Stimulated activated naive CD8-positive, alpha-beta T cell treated with anti-CD3 and anti-CD28 coated beads, Interleukin-15, Interleukin-2, amounts not matched to agents 100 ng/mL and 50 ng/mL, for 24 hours (primary cell): ENCODE results near the gene UBE3A.
"Not testable (repeated sequence)": the region's sequence is repeated elsewhere in the genome, so short reads cannot be mapped to it uniquely, and the experiment has no call there.

Source experiments
- H3K27ac Mint-ChIP-seq: one replicate; pipeline ENCODE4 v1.8.0; 2021; ENCODE audit warnings: mild to moderate bottlenecking, mixed read lengths
- H3K27me3 Mint-ChIP-seq: one replicate; pipeline ENCODE4 v1.8.0; 2021; ENCODE audit warnings: mixed read lengths
- H3K36me3 Mint-ChIP-seq: one replicate; pipeline ENCODE4 v1.8.0; 2021; ENCODE audit warnings: low read depth, mixed read lengths
- H3K4me1 Mint-ChIP-seq: one replicate; pipeline ENCODE4 v1.8.0; 2021; ENCODE audit warnings: low read depth, mixed read lengths
- H3K4me3 Mint-ChIP-seq: one replicate; pipeline ENCODE4 v1.8.0; 2021; ENCODE audit warnings: mild to moderate bottlenecking, mixed read lengths
- H3K9me3 Mint-ChIP-seq: one replicate; pipeline ENCODE4 v1.8.0; 2021; ENCODE audit warnings: mixed read lengths

UBE3A gene

DNA sequence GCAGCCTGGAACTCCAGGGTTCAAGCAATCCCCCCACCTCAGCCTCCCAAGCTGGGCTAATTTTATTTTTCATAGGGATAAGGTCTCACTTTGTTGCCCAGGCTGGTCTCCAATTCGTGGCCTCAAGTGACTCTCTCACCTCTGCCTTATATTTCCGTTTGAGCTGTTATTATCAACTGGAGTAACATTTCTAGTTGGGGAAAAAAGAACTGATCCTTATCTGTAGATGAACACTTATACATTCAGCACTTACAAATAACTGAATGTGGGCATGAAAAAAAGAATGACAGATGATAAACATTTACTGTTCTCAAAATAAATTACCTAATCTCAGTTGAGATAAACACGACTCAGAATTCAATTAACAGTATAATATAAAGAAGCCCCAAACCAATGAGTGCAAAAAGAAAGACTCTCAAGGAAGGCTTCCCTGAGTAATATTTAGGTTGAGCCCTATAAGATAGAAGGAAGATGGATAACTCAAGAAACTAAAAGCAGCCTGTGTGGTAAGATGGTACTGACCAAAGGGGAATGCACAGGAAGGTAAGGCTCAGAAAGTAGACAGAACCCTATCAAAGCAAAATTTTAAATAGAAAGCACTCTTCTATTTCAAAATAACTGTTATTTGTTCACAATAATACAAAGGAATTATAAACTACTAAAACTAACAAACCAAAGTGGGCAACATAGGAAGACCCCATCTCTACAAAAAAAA is 11.8 kb downstream of the UBE3A start:
- peaks cover 62% of the 10 kb centered on the region for H3K36me3 Mint-ChIP-seq
- H3K9me3 Mint-ChIP-seq, result peaks cover 14% of the 10 kb centered on the region
- H3K27me3 Mint-ChIP-seq, result no peaks in the 10 kb centered on the region
- H3K4me1 Mint-ChIP-seq, result peaks cover 81% of the 10 kb centered on the region
- H3K4me3 Mint-ChIP-seq, result no peak overlapping the region
- H3K27ac Mint-ChIP-seq, result no peak overlapping the region

DNA sequence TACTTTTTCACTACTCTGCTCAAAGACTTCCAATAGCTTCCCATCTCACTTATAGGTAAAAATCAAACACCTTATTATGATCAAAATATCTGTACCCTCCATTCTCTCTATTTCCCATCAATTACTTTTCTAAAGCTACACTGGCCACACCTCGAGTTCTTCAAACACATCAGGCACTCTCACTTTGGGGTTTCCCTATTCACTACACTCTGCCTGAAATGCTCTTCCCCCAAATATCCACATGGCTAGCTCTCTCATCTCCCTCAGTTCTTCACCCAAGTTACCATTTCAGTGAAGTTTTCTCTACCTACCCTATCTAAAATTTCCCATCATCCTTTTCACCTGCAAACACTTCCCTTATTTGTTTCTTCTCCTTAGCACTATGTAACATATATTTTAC is 14.8 kb downstream of the UBE3A start:
- Mint-ChIP-seq H3K4me3 (no peak overlapping the region), H3K9me3 (peaks cover 27% of the 10 kb centered on the region), H3K36me3 (peaks cover 70% of the 10 kb centered on the region), H3K4me1 (peaks cover 80% of the 10 kb centered on the region), H3K27ac (peak overlapping the region; percentile 12), H3K27me3 (no peaks in the 10 kb centered on the region)

- peaks cover 27% of the 10 kb centered on the region for H3K9me3 Mint-ChIP-seq
- H3K36me3 Mint-ChIP-seq, result peaks cover 78% of the 10 kb centered on the region
- H3K4me3 Mint-ChIP-seq, result no peak overlapping the region
- no peak overlapping the region for H3K27ac Mint-ChIP-seq
- H3K27me3 Mint-ChIP-seq, result no peaks in the 10 kb centered on the region
- peaks cover 76% of the 10 kb centered on the region for H3K4me1 Mint-ChIP-seq
Observed at GRCh38 chr15:25422021-25422420, 16.8 kb downstream of the UBE3A start.

DNA sequence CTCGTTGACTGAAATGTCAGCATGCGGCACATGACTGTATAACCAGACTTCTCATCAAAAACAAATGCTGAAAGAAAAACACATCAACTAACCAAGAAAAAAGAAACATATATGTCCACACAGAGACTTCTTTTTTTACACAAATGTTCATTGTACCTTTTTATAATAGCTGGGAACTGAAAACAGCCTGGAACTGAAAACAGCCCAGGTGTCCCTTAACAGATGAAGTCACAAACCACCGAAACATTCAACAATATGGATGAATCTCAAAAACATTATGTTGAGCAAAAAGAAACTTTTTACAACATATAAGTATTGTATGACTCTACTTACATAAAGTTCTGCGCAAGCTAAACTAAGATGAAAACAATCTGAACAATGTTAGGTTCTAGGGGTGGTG is 20.6 kb downstream of the UBE3A start:
- H3K27ac Mint-ChIP-seq, result no peak overlapping the region
- H3K36me3 Mint-ChIP-seq, result peaks cover 79% of the 10 kb centered on the region
- no peak overlapping the region for H3K4me3 Mint-ChIP-seq
- no peaks in the 10 kb centered on the region for H3K27me3 Mint-ChIP-seq
- peaks cover 81% of the 10 kb centered on the region for H3K4me1 Mint-ChIP-seq
- H3K9me3 Mint-ChIP-seq, result peaks cover 27% of the 10 kb centered on the region

GRCh38 chr15:25417604-25418003 is 21.2 kb downstream of the UBE3A start:
- Mint-ChIP-seq H3K4me1 (peaks cover 87% of the 10 kb centered on the region), H3K4me3 (no peak overlapping the region), H3K36me3 (peaks cover 81% of the 10 kb centered on the region)

GRCh38 chr15:25416693-25417092 is 22.1 kb downstream of the UBE3A start:
- no peak overlapping the region for H3K4me3 Mint-ChIP-seq
- H3K27ac Mint-ChIP-seq, result peak overlapping the region; percentile 68
- peaks cover 85% of the 10 kb centered on the region for H3K4me1 Mint-ChIP-seq
- peaks cover 76% of the 10 kb centered on the region for H3K36me3 Mint-ChIP-seq
- H3K9me3 Mint-ChIP-seq, result peaks cover 21% of the 10 kb centered on the region
- no peaks in the 10 kb centered on the region for H3K27me3 Mint-ChIP-seq

More at GRCh38 chr15:25417604-25418003, 21.2 kb downstream of the UBE3A start:
- Mint-ChIP-seq H3K9me3 (peaks cover 27% of the 10 kb centered on the region), H3K27ac (no peak overlapping the region), H3K27me3 (no peaks in the 10 kb centered on the region)

DNA sequence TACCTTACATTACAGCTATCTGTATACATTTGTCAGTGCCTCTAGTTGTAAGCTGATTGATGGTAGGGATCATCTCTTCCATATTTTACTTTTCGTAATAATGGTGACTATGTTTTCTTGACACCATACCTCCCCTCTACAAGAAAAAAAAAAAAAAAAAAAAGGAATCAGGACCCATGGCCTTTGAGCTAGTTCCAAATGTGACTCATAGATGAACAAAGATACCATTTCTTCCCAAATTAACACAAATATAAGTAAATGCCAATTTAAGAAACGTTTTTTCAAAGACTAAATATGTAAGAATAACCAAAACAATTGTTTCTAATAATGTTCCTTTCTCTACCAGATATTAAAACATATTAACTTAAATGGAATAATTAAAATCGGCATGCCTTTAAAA is 23.1 kb downstream of the UBE3A start:
- peaks cover 14% of the 10 kb centered on the region for H3K9me3 Mint-ChIP-seq
- no peak overlapping the region for H3K27ac Mint-ChIP-seq
- peaks cover 74% of the 10 kb centered on the region for H3K36me3 Mint-ChIP-seq
- H3K27me3 Mint-ChIP-seq, result no peaks in the 10 kb centered on the region
- no peak overlapping the region for H3K4me3 Mint-ChIP-seq
- H3K4me1 Mint-ChIP-seq, result peaks cover 88% of the 10 kb centered on the region

GRCh38 chr15:25415217-25415616 is 23.6 kb downstream of the UBE3A start:
- Mint-ChIP-seq H3K27ac (no peak overlapping the region), H3K27me3 (no peaks in the 10 kb centered on the region), H3K36me3 (peaks cover 72% of the 10 kb centered on the region), H3K4me1 (peaks cover 90% of the 10 kb centered on the region), H3K4me3 (no peak overlapping the region), H3K9me3 (peaks cover 12% of the 10 kb centered on the region)

DNA sequence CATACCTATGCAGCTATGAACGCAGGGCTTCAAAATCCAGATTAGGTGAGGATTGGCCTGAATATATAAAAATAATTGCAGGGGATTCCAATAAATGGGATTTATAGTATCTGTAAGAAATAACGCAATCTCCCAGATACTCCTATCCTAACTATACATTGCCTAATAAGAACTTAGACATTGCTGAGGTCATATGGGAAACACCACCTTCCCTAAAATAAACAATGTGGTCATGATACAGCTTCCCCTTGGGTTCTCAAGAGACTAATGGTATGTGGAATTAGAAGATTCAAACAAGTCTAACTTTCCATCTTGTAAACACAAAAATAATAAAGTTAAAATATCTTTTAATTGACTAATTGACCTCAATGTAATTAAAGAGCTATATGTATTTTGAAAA is 28.2 kb downstream of the UBE3A start:
- peaks cover 67% of the 10 kb centered on the region for H3K36me3 Mint-ChIP-seq
- H3K4me1 Mint-ChIP-seq, result peaks cover 75% of the 10 kb centered on the region
- H3K27ac Mint-ChIP-seq, result no peak overlapping the region
- peaks cover 10% of the 10 kb centered on the region for H3K9me3 Mint-ChIP-seq
- H3K4me3 Mint-ChIP-seq, result no peak overlapping the region
- no peaks in the 10 kb centered on the region for H3K27me3 Mint-ChIP-seq

GRCh38 chr15:25409731-25410130 is 29.1 kb downstream of the UBE3A start:
- peaks cover 71% of the 10 kb centered on the region for H3K36me3 Mint-ChIP-seq
- H3K27me3 Mint-ChIP-seq, H3K9me3 Mint-ChIP-seq, H3K4me3 Mint-ChIP-seq, H3K27ac Mint-ChIP-seq: not testable (repeated sequence)
- peaks cover 71% of the 10 kb centered on the region for H3K4me1 Mint-ChIP-seq

- Mint-ChIP-seq H3K27ac (no peak overlapping the region), H3K9me3 (peaks cover 15% of the 10 kb centered on the region), H3K4me1 (peaks cover 71% of the 10 kb centered on the region), H3K4me3 (no peak overlapping the region), H3K27me3 (no peaks in the 10 kb centered on the region), H3K36me3 (peaks cover 73% of the 10 kb centered on the region)
Observed at GRCh38 chr15:25408929-25409328, 29.9 kb downstream of the UBE3A start.

- Mint-ChIP-seq H3K27me3 (no peaks in the 10 kb centered on the region), H3K4me1 (peaks cover 67% of the 10 kb centered on the region), H3K27ac (no peak overlapping the region), H3K4me3 (no peak overlapping the region), H3K9me3 (peaks cover 15% of the 10 kb centered on the region), H3K36me3 (peaks cover 73% of the 10 kb centered on the region)
Observed at GRCh38 chr15:25408428-25408827, 30.4 kb downstream of the UBE3A start.

- peaks cover 73% of the 10 kb centered on the region for H3K36me3 Mint-ChIP-seq
- peaks cover 19% of the 10 kb centered on the region for H3K9me3 Mint-ChIP-seq
- H3K4me1 Mint-ChIP-seq, result peaks cover 66% of the 10 kb centered on the region
- H3K27ac Mint-ChIP-seq, result no peak overlapping the region
- no peaks in the 10 kb centered on the region for H3K27me3 Mint-ChIP-seq
- H3K4me3 Mint-ChIP-seq, result no peak overlapping the region
Observed at GRCh38 chr15:25407950-25408349, 30.9 kb downstream of the UBE3A start.

GRCh38 chr15:25406846-25407245 is 32.0 kb downstream of the UBE3A start:
- H3K27ac Mint-ChIP-seq, result peak overlapping the region; percentile 41
- H3K27me3 Mint-ChIP-seq, result no peaks in the 10 kb centered on the region
- peaks cover 67% of the 10 kb centered on the region for H3K4me1 Mint-ChIP-seq
- H3K36me3 Mint-ChIP-seq, result peaks cover 80% of the 10 kb centered on the region
- peaks cover 24% of the 10 kb centered on the region for H3K9me3 Mint-ChIP-seq
- peak overlapping the region; percentile 14 for H3K4me3 Mint-ChIP-seq

DNA sequence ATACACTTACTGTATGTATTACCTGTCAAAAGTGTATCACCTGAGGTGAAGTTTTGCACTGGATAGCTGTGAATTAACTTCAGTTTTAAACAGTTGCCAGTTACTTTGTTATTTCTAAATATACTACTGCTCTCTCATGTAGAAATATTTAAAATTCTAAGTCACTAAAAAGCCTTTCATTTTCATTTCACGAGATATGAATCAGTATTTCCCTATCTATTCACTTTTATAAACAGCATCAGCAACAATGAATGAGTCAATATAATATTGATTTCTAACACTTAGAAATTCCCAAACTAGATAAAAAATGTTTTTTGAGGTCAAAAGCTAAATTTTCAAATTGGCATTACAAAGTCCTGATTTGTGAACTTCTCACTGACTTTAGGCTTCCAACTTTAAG is 32.6 kb downstream of the UBE3A start:
- peaks cover 24% of the 10 kb centered on the region for H3K9me3 Mint-ChIP-seq
- peak overlapping the region; percentile 14 for H3K4me3 Mint-ChIP-seq
- peaks cover 80% of the 10 kb centered on the region for H3K36me3 Mint-ChIP-seq
- no peaks in the 10 kb centered on the region for H3K27me3 Mint-ChIP-seq
- H3K27ac Mint-ChIP-seq, result peak overlapping the region; percentile 41
- H3K4me1 Mint-ChIP-seq, result peaks cover 67% of the 10 kb centered on the region

DNA sequence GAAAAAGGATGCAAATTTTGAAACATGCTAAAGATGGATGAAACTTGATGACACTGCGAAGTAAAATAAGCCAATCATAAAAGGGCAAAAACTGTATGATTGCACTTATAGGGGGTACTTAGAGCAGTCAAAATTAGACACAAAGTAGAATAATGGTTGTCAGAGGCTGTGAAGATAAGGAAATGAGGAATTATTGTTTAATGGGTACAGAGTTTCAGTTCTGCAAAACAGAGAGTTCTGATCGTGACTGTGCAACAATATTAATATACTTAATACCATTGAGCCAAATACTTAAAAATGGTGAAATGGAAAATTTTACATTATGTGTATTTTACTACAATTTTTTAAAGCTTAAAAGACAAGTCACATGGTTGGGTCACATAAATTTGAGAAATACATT is 35.1 kb downstream of the UBE3A start:
- Mint-ChIP-seq H3K9me3 (peaks cover 31% of the 10 kb centered on the region), H3K4me3 (no peak overlapping the region), H3K4me1 (peaks cover 50% of the 10 kb centered on the region), H3K36me3 (peaks cover 90% of the 10 kb centered on the region), H3K27ac (no peak overlapping the region), H3K27me3 (no peaks in the 10 kb centered on the region)
